Measurements from ENCODE around the gene SCN5A.

- TF ChIP-seq CTCF (IDR thresholded peaks at IDR 0.05) (no peak), EZH2 (IDR thresholded peaks at IDR 0.05; ENCODE audit: borderline replicate concordance, insufficient read depth, low read depth, low read length, poor library complexity, severe bottlenecking) (no peak)
Observed at GRCh38 chr3:38597502-38598060, 51.9 kb downstream of the SCN5A start.
